ENCODE data around the gene RBBP7.

RBBP7 gene

GRCh38 chrX:16870095-16870861 is at the start of gene RBBP7:
Gene RBBP7, minus strand, starts transcription at chrX:16870362. Its CDS starts 309 bp downstream, at chrX:16870053.
- peak; percentile 90 for DNase-seq (ENCODE audit: low spot score)

GRCh38 chrX:16918979-16919378 is 48.8 kb upstream of the RBBP7 start:
- no peak for DNase-seq (ENCODE audit: low spot score)

DNA sequence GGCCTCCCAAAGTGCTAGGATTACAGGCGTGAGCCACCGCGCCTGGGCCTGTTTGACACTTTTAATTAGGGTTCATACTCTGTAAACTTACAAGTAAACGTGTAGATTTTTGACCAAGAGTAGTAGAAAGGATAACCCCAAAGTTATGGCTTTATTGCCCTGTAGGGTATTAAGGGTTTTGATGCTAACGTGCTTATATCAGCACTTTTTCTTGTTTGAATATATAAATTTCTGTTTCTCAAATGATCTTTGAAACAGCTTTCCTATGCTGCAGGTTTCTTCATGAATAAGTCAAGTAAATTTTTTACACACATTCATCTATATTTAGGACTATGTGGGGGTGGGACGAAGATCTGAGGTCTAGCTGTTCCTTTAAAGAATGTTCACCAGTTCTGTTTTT is 47.0 kb upstream of the RBBP7 start:
- DNase-seq (ENCODE audit: low spot score) = no peak

DNA sequence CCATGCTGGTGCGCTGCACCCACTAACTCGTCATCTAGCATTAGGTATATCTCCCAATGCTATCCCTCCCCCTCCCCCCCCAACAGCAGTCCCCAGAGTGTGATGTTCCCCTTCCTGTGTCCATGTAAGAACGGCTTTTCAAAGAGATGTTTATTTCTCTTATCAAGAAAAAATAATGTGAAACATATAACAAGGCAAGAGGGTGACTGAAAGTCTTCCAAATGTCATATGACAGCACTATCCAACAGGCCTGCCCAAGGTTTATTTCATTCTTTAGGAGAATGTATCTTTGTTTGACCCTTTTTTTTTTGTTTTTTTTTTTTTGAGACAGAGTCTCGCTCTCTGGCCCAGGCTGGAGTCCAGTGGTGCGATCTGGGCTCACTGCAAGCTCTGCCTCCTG is 46.4 kb upstream of the RBBP7 start:
- no peak for DNase-seq (ENCODE audit: low spot score)

DNA sequence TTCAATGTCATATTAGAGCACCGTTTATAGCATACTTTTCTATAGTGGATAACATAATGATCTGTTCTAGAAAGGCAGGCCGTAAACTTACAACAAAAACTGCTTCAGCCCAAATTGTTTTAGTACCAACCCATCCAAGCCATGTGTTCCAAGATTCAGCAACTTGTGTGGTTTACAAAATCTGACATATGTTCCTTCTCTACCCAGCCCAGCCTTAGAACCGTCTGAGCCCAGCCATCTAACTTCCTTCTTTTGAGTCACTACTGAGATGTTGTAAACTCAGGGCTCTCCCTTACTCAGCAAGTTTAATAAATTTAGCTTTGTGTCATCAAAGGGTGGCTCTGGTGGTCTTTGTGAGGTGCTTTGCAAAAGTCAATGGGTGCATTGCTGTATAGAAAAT is 43.9 kb upstream of the RBBP7 start:
- no peak for DNase-seq (ENCODE audit: low spot score)

GRCh38 chrX:16910376-16910775 is 40.2 kb upstream of the RBBP7 start:
- no peak for DNase-seq (ENCODE audit: low spot score)

DNA sequence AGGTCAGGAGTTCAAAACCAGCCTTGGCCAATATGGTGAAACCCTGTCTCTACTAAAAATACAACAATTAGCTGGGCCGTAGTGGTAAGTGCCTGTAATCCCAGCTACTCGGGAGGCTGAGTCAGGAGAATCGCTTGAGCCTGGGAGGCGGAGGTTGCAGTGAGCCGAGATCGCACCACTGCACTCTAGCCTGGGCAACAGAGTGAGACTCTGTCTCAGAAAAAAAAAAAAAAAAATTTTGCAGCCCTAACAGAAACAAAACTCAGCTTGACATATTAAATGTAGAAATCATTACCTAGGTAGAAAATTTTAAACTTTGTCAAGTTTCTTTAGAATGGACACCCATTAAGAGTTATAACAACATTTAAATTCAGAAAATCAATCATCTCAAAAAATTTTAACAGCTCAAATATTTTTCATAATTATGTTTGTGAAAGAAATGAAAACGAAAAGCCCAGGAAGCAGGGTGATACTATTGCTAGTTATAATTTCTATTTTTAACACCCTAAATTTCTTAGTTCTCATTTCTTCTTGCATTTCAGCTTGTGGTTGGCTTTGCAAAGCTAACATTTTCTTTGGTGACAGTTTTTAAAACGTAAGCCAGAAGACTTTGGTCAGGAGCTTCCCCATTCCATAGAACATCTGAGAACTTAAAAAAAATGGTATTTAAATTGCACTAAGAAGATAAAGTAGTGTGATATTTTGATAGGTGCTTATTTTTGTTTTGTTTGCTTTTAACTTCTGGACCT is 33.3 kb upstream of the RBBP7 start:
- DNase-seq (ENCODE audit: low spot score) = no peak

GRCh38 chrX:16897445-16897844 is 27.3 kb upstream of the RBBP7 start:
- no peak for DNase-seq (ENCODE audit: low spot score)

- DNase-seq (ENCODE audit: low spot score) = peak; percentile 66
Observed at GRCh38 chrX:16892504-16893362, 22.6 kb upstream of the RBBP7 start.

DNA sequence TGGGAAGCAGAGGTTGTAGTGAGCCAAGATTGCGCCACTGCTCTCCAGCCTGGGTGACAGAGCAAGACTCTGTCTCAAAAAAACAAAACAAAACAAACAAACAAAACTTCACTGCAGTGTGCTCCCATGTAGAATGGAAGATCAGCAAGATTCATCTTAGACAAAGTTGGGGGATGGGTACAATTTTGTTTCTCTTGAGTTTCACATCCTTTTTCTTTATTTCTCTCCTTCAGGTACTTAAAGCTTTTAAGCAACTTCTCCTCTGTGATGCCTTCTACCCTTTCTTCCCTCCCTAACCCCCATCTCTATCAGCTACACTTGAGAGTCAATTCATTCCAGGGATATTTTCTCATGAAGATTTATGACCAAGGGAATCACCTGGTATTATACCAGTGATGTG is 15.5 kb upstream of the RBBP7 start:
- DNase-seq (ENCODE audit: low spot score) = no peak

DNA sequence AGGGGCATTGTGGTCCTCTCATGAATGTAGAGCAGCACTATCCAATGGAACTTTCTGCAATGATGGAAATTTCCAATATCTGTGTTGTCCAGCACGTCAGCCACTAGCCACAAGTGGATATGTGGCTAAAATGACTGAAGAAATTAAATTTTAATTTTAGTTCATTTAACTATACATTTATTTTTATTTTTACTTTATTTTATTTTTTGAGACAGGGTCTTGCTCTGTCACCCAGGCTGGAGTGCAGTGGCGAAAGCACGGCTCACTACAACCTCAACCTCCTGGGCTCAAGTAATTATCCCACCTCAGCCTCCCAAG is 13.3 kb upstream of the RBBP7 start:
- no peak for DNase-seq (ENCODE audit: low spot score)

GRCh38 chrX:16882702-16883486 is 12.7 kb upstream of the RBBP7 start:
- peak; percentile 66 for DNase-seq (ENCODE audit: low spot score)

DNA sequence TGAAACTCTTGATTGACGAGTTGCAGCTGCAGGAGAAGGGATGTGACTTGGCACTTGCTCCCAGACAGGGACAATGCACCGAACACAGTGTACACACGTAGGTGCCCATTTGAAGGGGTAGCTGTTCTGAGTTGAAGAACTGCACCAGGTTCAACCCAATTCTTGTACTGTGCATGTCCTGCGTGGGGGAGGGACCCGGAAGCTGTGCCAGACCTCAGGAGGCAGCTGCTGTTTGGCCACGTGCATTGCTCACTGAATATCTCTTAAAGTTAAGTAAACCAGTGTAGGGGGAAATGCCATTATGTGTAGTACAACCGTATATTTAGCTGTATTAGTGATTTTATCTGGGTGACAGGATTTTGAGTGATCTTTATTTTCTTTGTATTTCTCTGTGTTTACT is 12.0 kb upstream of the RBBP7 start:
- DNase-seq (ENCODE audit: low spot score) = no peak

- DNase-seq (ENCODE audit: low spot score) = no peak
Observed at GRCh38 chrX:16876696-16877095, 6.5 kb upstream of the RBBP7 start.

- no peak for DNase-seq (ENCODE audit: low spot score)
Observed at GRCh38 chrX:16874458-16875095, 4.4 kb upstream of the RBBP7 start.

GRCh38 chrX:16873106-16873505 is 2.9 kb upstream of the RBBP7 start:
- DNase-seq (ENCODE audit: low spot score) = no peak

- DNase-seq (ENCODE audit: low spot score) = no peak
Observed at GRCh38 chrX:16870862-16871815, 977 bp upstream of the RBBP7 start.

- DNase-seq (ENCODE audit: low spot score) = peak; percentile 34
Observed at GRCh38 chrX:16869393-16870094, 618 bp downstream of the RBBP7 start.

DNA sequence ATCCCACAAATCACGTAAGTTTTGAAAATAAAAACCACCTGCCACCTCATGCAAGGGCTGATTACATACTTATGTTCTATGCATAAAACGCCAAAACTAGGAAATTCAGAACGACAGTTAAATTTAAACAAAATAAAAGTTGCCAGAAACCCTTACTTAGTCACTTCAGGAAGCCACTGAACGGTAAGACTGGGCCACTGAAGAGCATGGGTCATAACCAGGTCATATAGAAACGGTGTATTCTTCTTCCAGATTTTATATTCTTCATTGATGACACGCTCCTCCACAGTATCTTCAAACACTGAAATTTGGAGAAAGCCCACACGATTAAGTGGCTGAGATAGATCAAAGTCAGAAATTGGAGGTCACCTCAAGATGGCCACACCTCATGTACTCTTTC is 1.2 kb downstream of the RBBP7 start:
- DNase-seq (ENCODE audit: low spot score) = no peak

- DNase-seq (ENCODE audit: low spot score) = no peak
Observed at GRCh38 chrX:16867947-16868346, 2.2 kb downstream of the RBBP7 start.

All from CD4-positive, alpha-beta T cell treated with Interleukin-2 at 100 ng/mL for 4 hours (primary cell).